Measurements from ENCODE around the gene STIM2. TPM values are rescaled to one million over a fixed set of nuclear protein-coding genes. Genes with fewer than 3 reads are reported as not detected.

The STIM2 gene
- total RNA-seq, 1 donor from 2014 or later = 25.8 TPM

- no peak overlapping the region for H3K27ac Mint-ChIP-seq
These were observed 159.1 kb downstream of the STIM2 start for GRCh38 chr4:27019766-27020165.

GRCh38 chr4:27020203-27020602 is 159.6 kb downstream of the STIM2 start:
- Histone ChIP-seq H3K27me3 (no peaks in the 10 kb centered on the region), H3K36me3 (no peaks in the 10 kb centered on the region), H3K9me3 (ENCODE audit: low read depth) (no peaks in the 10 kb centered on the region), H3K79me2 (ENCODE audit: low read depth) (no peaks in the 10 kb centered on the region), H3K9ac (no peak overlapping the region), H3K4me3 (no peak overlapping the region), H3K27ac (no peak overlapping the region), H3F3A (ENCODE audit: low read depth) (peaks cover 4% of the 10 kb centered on the region), H3K4me1 (peaks cover 7% of the 10 kb centered on the region), H4K20me1 (ENCODE audit: low read depth) (no peaks in the 10 kb centered on the region), H3K4me2 (no peak overlapping the region), H2AFZ (replicated peaks) (no peak overlapping the region)
- DNase-seq (ENCODE audit: low spot score) = no peak
- TF ChIP-seq EZH2 (IDR thresholded peaks at IDR 0.05) = no peak
- TF ChIP-seq CTCF (IDR thresholded peaks at IDR 0.05) = no peak
- TF ChIP-seq EZH2phosphoT487 (IDR thresholded peaks at IDR 0.05) = no peak
- Mint-ChIP-seq H3K4me3 (no peak overlapping the region), H3K9me3 (peaks cover 5% of the 10 kb centered on the region), H3K27ac (no peak overlapping the region), H3K27me3 (ENCODE audit: insufficient read depth, low read depth) (no peaks in the 10 kb centered on the region), H3K36me3 (peaks cover 33% of the 10 kb centered on the region), H3K4me1 (peaks cover 6% of the 10 kb centered on the region)

More at GRCh38 chr4:27019766-27020165, 159.1 kb downstream of the STIM2 start:
- no peak overlapping the region for H3K4me3 ChIP-seq
- H3K4me2 ChIP-seq = no peak overlapping the region
- TF ChIP-seq EZH2 (IDR thresholded peaks at IDR 0.05) (no peak), EZH2phosphoT487 (IDR thresholded peaks at IDR 0.05) (no peak), CTCF (IDR thresholded peaks at IDR 0.05) (no peak)
- H2AFZ ChIP-seq (replicated peaks) = no peak overlapping the region
- H4K20me1 ChIP-seq (ENCODE audit: low read depth) = no peaks in the 10 kb centered on the region
- H3K9ac ChIP-seq = no peak overlapping the region
- peaks cover 4% of the 10 kb centered on the region for H3K4me1 Mint-ChIP-seq
- no peaks in the 10 kb centered on the region for H3K27me3 ChIP-seq
- no peaks in the 10 kb centered on the region for H3K9me3 ChIP-seq (ENCODE audit: low read depth)
- peaks cover 33% of the 10 kb centered on the region for H3K36me3 Mint-ChIP-seq
- peaks cover 5% of the 10 kb centered on the region for H3K9me3 Mint-ChIP-seq
- no peak overlapping the region for H3K27ac ChIP-seq
- peaks cover 5% of the 10 kb centered on the region for H3K4me1 ChIP-seq
- peaks cover 4% of the 10 kb centered on the region for H3F3A ChIP-seq (ENCODE audit: low read depth)
- no peak overlapping the region for H3K4me3 Mint-ChIP-seq
- no peaks in the 10 kb centered on the region for H3K79me2 ChIP-seq (ENCODE audit: low read depth)
- no peaks in the 10 kb centered on the region for H3K27me3 Mint-ChIP-seq (ENCODE audit: insufficient read depth, low read depth)
- DNase-seq (ENCODE audit: low spot score) = no peak
- H3K36me3 ChIP-seq = no peaks in the 10 kb centered on the region

- DNase-seq (ENCODE audit: low spot score) = no peak
- H3K4me3 Mint-ChIP-seq = no peak overlapping the region
- H3K27ac Mint-ChIP-seq = no peak overlapping the region
These were observed 160.0 kb downstream of the STIM2 start for GRCh38 chr4:27020603-27021002.

More at GRCh38 chr4:27020603-27021002, 160.0 kb downstream of the STIM2 start:
- TF ChIP-seq CTCF (IDR thresholded peaks at IDR 0.05) (no peak), EZH2phosphoT487 (IDR thresholded peaks at IDR 0.05) (no peak), EZH2 (IDR thresholded peaks at IDR 0.05) (no peak)
- Histone ChIP-seq H3K79me2 (ENCODE audit: low read depth) (no peaks in the 10 kb centered on the region), H3K27me3 (no peaks in the 10 kb centered on the region), H3F3A (ENCODE audit: low read depth) (peaks cover 4% of the 10 kb centered on the region), H4K20me1 (ENCODE audit: low read depth) (no peaks in the 10 kb centered on the region), H3K36me3 (no peaks in the 10 kb centered on the region), H3K4me3 (no peak overlapping the region), H3K9me3 (ENCODE audit: low read depth) (no peaks in the 10 kb centered on the region), H2AFZ (replicated peaks) (no peak overlapping the region), H3K9ac (no peak overlapping the region), H3K4me2 (no peak overlapping the region), H3K27ac (no peak overlapping the region), H3K4me1 (peaks cover 7% of the 10 kb centered on the region)
- Mint-ChIP-seq H3K36me3 (peaks cover 33% of the 10 kb centered on the region), H3K27me3 (ENCODE audit: insufficient read depth, low read depth) (no peaks in the 10 kb centered on the region), H3K4me1 (peaks cover 6% of the 10 kb centered on the region), H3K9me3 (peaks cover 5% of the 10 kb centered on the region)

Measured in neural progenitor cell (in vitro differentiated cells).